ENCODE results near the gene MBTPS1.
A peak's percentile ranks its signal among the peaks of the same experiment; 100 is the strongest.

GRCh38 chr16:84115919-84116719, 623 bp downstream of the MBTPS1 start:
- TF ChIP-seq CTCF (IDR thresholded peaks at IDR 0.05; ENCODE audit: low read depth, low read length, missing input control) (no peak), JUND (IDR thresholded peaks at IDR 0.05) (no peak), FOXA1 (IDR thresholded peaks at IDR 0.05) (no peak), YY1 (IDR thresholded peaks at IDR 0.05) (no peak), REST (IDR thresholded peaks at IDR 0.05) (no peak), RXRA (IDR thresholded peaks at IDR 0.05) (no peak), GABPA (IDR thresholded peaks at IDR 0.05 in 1 of 2, conservative IDR thresholded peaks at IDR 0.05 in 1 of 2) (no peak), SP1 (IDR thresholded peaks at IDR 0.05) (no peak), RAD21 (IDR thresholded peaks at IDR 0.05) (no peak), MAX (IDR thresholded peaks at IDR 0.05) (peak; percentile 4), TAF1 (conservative IDR thresholded peaks at IDR 0.05) (no peak), EGR1 (IDR thresholded peaks at IDR 0.05; ENCODE audit: low read depth in 2 of 2) (no peak), ZBTB33 (IDR thresholded peaks at IDR 0.05) (no peak), HNF4A (conservative IDR thresholded peaks at IDR 0.05) (no peak)

Data from liver (tissue), 3 donors.